ENCODE results near the gene FECH. TPM values are rescaled to one million over a fixed set of nuclear protein-coding genes. Genes with fewer than 3 reads are reported as not detected.

Gene FECH
- total and polyA plus RNA-seq, 2 of the 4 experiments (the other 2 are of a cell fraction) = 32.3 to 52.2 TPM

- Histone ChIP-seq H3K9ac (ENCODE audit: low read depth, low read length) (no peak overlapping the region), H2BK5ac (ENCODE audit: low read depth, low read length, poor library complexity, severe bottlenecking) (no peak overlapping the region), H3K9me1 (ENCODE audit: insufficient read depth, low read length) (no peaks in the 10 kb centered on the region), H4K5ac (ENCODE audit: low read depth, low read length) (no peak overlapping the region), H3K23ac (ENCODE audit: low read depth, low read length) (no peak overlapping the region), H3K4me1 (ENCODE audit: control insufficient read depth, insufficient read depth, low read length) (peaks cover under 1% of the 10 kb centered on the region; the same call in 1 of the 2 replicates), H2AK9ac (replicated peaks; ENCODE audit: low read depth, low read length, poor library complexity) (no peak overlapping the region), H3K36me3 (ENCODE audit: control insufficient read depth, insufficient read depth, low read length) (no peaks in the 10 kb centered on the region), H3K79me1 (ENCODE audit: low read depth in 1 of 2, low read length in 2 of 2) (peaks cover 8 to 15% of the 10 kb centered on the region in 2 experiments), H2BK120ac (ENCODE audit: low read depth, low read length) (no peak overlapping the region), H3K4me2 (ENCODE audit: low read depth, low read length) (no peak overlapping the region), H3K4ac (ENCODE audit: low read depth, low read length) (no peak overlapping the region), H3K18ac (ENCODE audit: low read depth, low read length) (no peak overlapping the region), H3K56ac (ENCODE audit: extremely low read depth, insufficient read depth, low read length) (no peak overlapping the region), H2AK5ac (ENCODE audit: low read depth, low read length) (no peak overlapping the region), H2BK20ac (ENCODE audit: low read depth, low read length) (no peak overlapping the region), H2BK15ac (ENCODE audit: low read depth, low read length) (no peak overlapping the region), H3K27ac (ENCODE audit: insufficient read depth, low read length) (no peak overlapping the region), H3K14ac (replicated peaks; ENCODE audit: low read depth, low read length) (no peak overlapping the region), H4K91ac (ENCODE audit: insufficient read depth, low read depth, low read length) (no peak overlapping the region), H3K9me3 (ENCODE audit: control insufficient read depth, insufficient read depth, low read length) (no peaks in the 10 kb centered on the region), H4K8ac (ENCODE audit: low read depth in 2 of 2, low read length in 2 of 2) (no peak overlapping the region), H3K27me3 (ENCODE audit: control insufficient read depth, insufficient read depth, low read length) (no peaks in the 10 kb centered on the region), H2AFZ (replicated peaks; ENCODE audit: low read length, poor library complexity) (no peak overlapping the region), H4K20me1 (ENCODE audit: insufficient read depth, low read length) (no peaks in the 10 kb centered on the region), H3K4me3 (ENCODE audit: insufficient read depth, low read depth, low read length) (no peak overlapping the region)
- CTCF ChIA-PET = interaction anchor here (0.6 kb wide), 1 partner anchor 10 kb away, joined by 3 read pairs; no protein-coding TSS in a partner anchor
- intact Hi-C loops (cut with micrococcal nuclease) = loop anchor here (10.0 kb wide), 2 partner anchors 220 to 250 kb away; no protein-coding TSS in a partner anchor
- dilution Hi-C loops (cut with HindIII; ENCODE audit: low sequenced_read_pairs, unreplicated experiment) = no loop called here
- DNase-seq (peak; percentile 66), ATAC-seq (ENCODE audit: low read depth) (0 out of 2 replicates have a peak, but pooled peaks have one; percentile 21)
- WGBS, 2 experiments (ENCODE audit: extremely low coverage in 2 of 2, insufficient read length in 1 of 2) = no CpG with 5 or more reads among the region's 4 CpGs
- in situ Hi-C loops (cut with MboI; ENCODE audit: low sequenced_read_pairs) = loop anchor here (25.0 kb wide), 2 partner anchors 477 to 852 kb away; no protein-coding TSS in a partner anchor
- BruUV-seq (replicated peaks) = no TSS peak
- POLR2A ChIA-PET (ENCODE audit: unreplicated experiment) = interaction anchor here (0.6 kb wide), 1 partner anchor 1805 kb away, joined by 4 read pairs; no protein-coding TSS in a partner anchor
- TF ChIP-seq MAFK (IDR thresholded peaks at IDR 0.05; ENCODE audit: low read depth, low read length) = no peak
- no peak for TF ChIP-seq RCOR1 (IDR thresholded peaks at IDR 0.05; ENCODE audit: insufficient replicate concordance, low read length)
- TF ChIP-seq RFX5 (IDR thresholded peaks at IDR 0.05; ENCODE audit: low read depth, low read length) = no peak
- TF ChIP-seq NFE2L2 (IDR thresholded peaks at IDR 0.05; ENCODE audit: low read depth, low read length) = no peak
- no peak for TF ChIP-seq USF2 (IDR thresholded peaks at IDR 0.05; ENCODE audit: low read depth, low read length)
- no peak for TF ChIP-seq POLR2A (IDR thresholded peaks at IDR 0.05; ENCODE audit: low read depth, low read length)
- no peak for TF ChIP-seq ELK1 (IDR thresholded peaks at IDR 0.05; ENCODE audit: borderline replicate concordance, low read depth, low read length)
- TF ChIP-seq SMC3 (IDR thresholded peaks at IDR 0.05; ENCODE audit: low read depth, low read length) = no peak
- TF ChIP-seq RAD21 (IDR thresholded peaks at IDR 0.05; ENCODE audit: low read length) = no peak
- TF ChIP-seq BHLHE40 (IDR thresholded peaks at IDR 0.05; ENCODE audit: low read depth, low read length) = no peak
- TF ChIP-seq CTCF (conservative IDR thresholded peaks at IDR 0.05; ENCODE audit: low read depth, low read length) = no peak
- TF ChIP-seq MXI1 (IDR thresholded peaks at IDR 0.05; ENCODE audit: borderline replicate concordance, low read depth, low read length) = no peak
- TF ChIP-seq CEBPB (IDR thresholded peaks at IDR 0.05; ENCODE audit: low read depth, low read length) = no peak
- TF ChIP-seq MAZ (IDR thresholded peaks at IDR 0.05; ENCODE audit: borderline replicate concordance, low read depth, low read length) = no peak
These were observed 48.7 kb upstream of the FECH start for GRCh38 chr18:57635003-57635822.
